ENCODE data around the gene TTC7B. TPM values are rescaled to one million over a fixed set of nuclear protein-coding genes. Genes with fewer than 3 reads are reported as not detected.

Gene TTC7B
- total and polyA plus RNA-seq, 10 of the 15 experiments (the other 5 are each of a cell fraction or from before 2014, with no cell fraction given), result under 0.01 to 1.1 (median 0.26) TPM; not detected in 2

DNA sequence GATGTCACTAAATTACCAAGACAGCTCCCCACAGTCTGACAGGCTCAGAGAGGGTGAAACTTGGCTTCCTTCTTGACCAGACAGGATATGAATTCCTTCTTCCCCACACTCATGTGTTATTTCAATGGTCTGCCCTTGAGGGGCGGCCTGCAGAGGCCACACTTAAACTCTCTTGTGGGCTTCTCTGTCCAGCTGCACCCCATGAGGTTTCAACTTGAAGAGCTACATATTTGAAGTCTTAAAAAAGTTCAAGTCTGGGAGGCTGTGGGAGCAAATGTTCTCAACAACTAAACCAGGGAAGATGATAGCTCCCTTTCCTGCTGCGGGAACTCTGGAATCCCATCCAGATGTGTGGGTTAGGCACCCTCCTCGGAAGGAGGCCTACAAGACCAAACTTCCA lies 98.3 kb downstream of the TTC7B start:
- ATAC-seq, result no peak
- TF ChIP-seq, protein P1, sequence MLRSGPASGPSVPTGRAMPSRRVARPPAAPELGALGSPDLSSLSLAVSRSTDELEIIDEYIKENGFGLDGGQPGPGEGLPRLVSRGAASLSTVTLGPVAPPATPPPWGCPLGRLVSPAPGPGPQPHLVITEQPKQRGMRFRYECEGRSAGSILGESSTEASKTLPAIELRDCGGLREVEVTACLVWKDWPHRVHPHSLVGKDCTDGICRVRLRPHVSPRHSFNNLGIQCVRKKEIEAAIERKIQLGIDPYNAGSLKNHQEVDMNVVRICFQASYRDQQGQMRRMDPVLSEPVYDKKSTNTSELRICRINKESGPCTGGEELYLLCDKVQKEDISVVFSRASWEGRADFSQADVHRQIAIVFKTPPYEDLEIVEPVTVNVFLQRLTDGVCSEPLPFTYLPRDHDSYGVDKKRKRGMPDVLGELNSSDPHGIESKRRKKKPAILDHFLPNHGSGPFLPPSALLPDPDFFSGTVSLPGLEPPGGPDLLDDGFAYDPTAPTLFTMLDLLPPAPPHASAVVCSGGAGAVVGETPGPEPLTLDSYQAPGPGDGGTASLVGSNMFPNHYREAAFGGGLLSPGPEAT (IDR thresholded peaks at IDR 0.05; ENCODE audit: low read depth), result no peak
- Histone ChIP-seq H3K27ac (ENCODE audit: control insufficient read depth, insufficient read depth) (no peak overlapping the region), H3K79me2 (ENCODE audit: control insufficient read depth, insufficient read depth, low read length) (no peaks in the 10 kb centered on the region), H3K9ac (ENCODE audit: control insufficient read depth, insufficient read depth, low read length) (no peak overlapping the region), H2AFZ (ENCODE audit: control insufficient read depth, low read depth, low read length) (no peak overlapping the region), H4K20me1 (ENCODE audit: control insufficient read depth, insufficient read depth) (no peaks in the 10 kb centered on the region), H3K27me3 (replicated peaks in 1 of 2; ENCODE audit: control insufficient read depth in 2 of 2, insufficient read depth in 2 of 2, low read length in 1 of 2) (no peaks in the 10 kb centered on the region), H3K4me1 (ENCODE audit: control insufficient read depth, insufficient read depth, low read length) (no peaks in the 10 kb centered on the region), H3K36me3 (ENCODE audit: control insufficient read depth in 2 of 2, insufficient read depth in 2 of 2, low read length in 1 of 2) (no peaks in the 10 kb centered on the region), H3K9me3 (replicated peaks; ENCODE audit: control insufficient read depth, insufficient read depth, low read length) (no peaks in the 10 kb centered on the region), H3K4me3 (no peak overlapping the region), H3K4me2 (ENCODE audit: control insufficient read depth, insufficient read depth) (no peak overlapping the region)
- RAD21 ChIA-PET (ENCODE audit: unreplicated experiment), result no interaction called here
- POLR2A ChIA-PET, result no interaction called here
- SMC1A ChIA-PET (ENCODE audit: uncharacterized antibody, unreplicated experiment), result no interaction called here
- BruUV-seq (replicated peaks), result no TSS peak
- intact Hi-C loops (cut with micrococcal nuclease; ENCODE audit: unreplicated experiment) (no loop called here), in situ Hi-C loops (cut with MboI) (no loop called here)
- CTCF ChIA-PET, result interaction anchor here (0.8 kb wide), 1 partner anchor 246 kb away, joined by 4 read pairs; no protein-coding TSS in a partner anchor
- DNase-seq (ENCODE audit: low read depth, low spot score), result no peak
- 17% methylated on average over 3 of the region's 3 CpGs for WGBS (ENCODE audit: insufficient coverage, insufficient replicate concordance, low lambda C conversion rate, missing lambda C conversion rate)
- FAIRE-seq, result no peak

DNA sequence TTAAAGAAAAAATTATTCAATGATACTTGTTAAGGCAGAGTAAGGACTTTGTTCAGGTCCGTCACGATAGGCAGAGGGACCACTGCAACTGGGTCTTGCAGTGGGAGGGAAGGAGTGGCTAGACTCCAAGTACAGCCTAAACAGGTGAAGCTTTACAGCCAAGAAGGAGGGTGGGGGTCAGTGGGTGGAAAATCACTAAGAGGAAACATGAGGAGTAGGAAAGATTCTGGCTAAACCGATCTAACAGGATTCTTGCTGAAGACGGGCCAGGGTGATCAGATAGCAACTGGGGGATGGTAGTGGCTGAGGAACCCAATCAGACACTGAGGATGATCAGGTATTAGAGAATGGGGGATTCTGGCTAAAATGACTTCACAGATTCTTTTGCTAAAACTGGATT lies 100.2 kb downstream of the TTC7B start:
- ChIA-PET POLR2A (no interaction called here), SMC1A (ENCODE audit: uncharacterized antibody, unreplicated experiment) (no interaction called here), CTCF (interaction anchor here (1.5 kb wide), 1 partner anchor 19 kb away, joined by 3 read pairs; no protein-coding TSS in a partner anchor), RAD21 (ENCODE audit: unreplicated experiment) (no interaction called here)
- H2AFZ ChIP-seq (ENCODE audit: control insufficient read depth, low read depth, low read length), result no peak overlapping the region
- intact Hi-C loops (cut with micrococcal nuclease; ENCODE audit: unreplicated experiment), result no loop called here
- H3K9me3 ChIP-seq (replicated peaks; ENCODE audit: control insufficient read depth, insufficient read depth, low read length), result no peaks in the 10 kb centered on the region
- ATAC-seq (no peak), FAIRE-seq (no peak), DNase-seq (ENCODE audit: low read depth, low spot score) (no peak)
- no peaks in the 10 kb centered on the region for H3K27me3 ChIP-seq (replicated peaks in 1 of 2; ENCODE audit: control insufficient read depth in 2 of 2, insufficient read depth in 2 of 2, low read length in 1 of 2)
- no peak overlapping the region for H3K4me3 ChIP-seq
- no peaks in the 10 kb centered on the region for H4K20me1 ChIP-seq (ENCODE audit: control insufficient read depth, insufficient read depth)
- H3K36me3 ChIP-seq (ENCODE audit: control insufficient read depth in 2 of 2, insufficient read depth in 2 of 2, low read length in 1 of 2), result no peaks in the 10 kb centered on the region
- H3K27ac ChIP-seq (ENCODE audit: control insufficient read depth, insufficient read depth), result no peak overlapping the region
- no peak overlapping the region for H3K4me2 ChIP-seq (ENCODE audit: control insufficient read depth, insufficient read depth)
- no TSS peak for BruUV-seq (replicated peaks)
- 73% methylated on average over 4 of the region's 4 CpGs for WGBS (ENCODE audit: insufficient coverage, insufficient replicate concordance, low lambda C conversion rate, missing lambda C conversion rate)
- H3K4me1 ChIP-seq (ENCODE audit: control insufficient read depth, insufficient read depth, low read length), result no peaks in the 10 kb centered on the region
- H3K79me2 ChIP-seq (ENCODE audit: control insufficient read depth, insufficient read depth, low read length), result no peaks in the 10 kb centered on the region
- H3K9ac ChIP-seq (ENCODE audit: control insufficient read depth, insufficient read depth, low read length), result no peak overlapping the region
- in situ Hi-C loops (cut with MboI), result no loop called here
- TF ChIP-seq ZNF24 (IDR thresholded peaks at IDR 0.05), result no peak
- TF ChIP-seq TCF3 (IDR thresholded peaks at IDR 0.05; ENCODE audit: borderline replicate concordance, insufficient read depth, low read depth, low read length), result no peak
- TF ChIP-seq, protein P1 (IDR thresholded peaks at IDR 0.05; ENCODE audit: low read depth), result no peak
- no peak for TF ChIP-seq SMAD5 (IDR thresholded peaks at IDR 0.05; ENCODE audit: low read depth)
- TF ChIP-seq, protein P2, sequence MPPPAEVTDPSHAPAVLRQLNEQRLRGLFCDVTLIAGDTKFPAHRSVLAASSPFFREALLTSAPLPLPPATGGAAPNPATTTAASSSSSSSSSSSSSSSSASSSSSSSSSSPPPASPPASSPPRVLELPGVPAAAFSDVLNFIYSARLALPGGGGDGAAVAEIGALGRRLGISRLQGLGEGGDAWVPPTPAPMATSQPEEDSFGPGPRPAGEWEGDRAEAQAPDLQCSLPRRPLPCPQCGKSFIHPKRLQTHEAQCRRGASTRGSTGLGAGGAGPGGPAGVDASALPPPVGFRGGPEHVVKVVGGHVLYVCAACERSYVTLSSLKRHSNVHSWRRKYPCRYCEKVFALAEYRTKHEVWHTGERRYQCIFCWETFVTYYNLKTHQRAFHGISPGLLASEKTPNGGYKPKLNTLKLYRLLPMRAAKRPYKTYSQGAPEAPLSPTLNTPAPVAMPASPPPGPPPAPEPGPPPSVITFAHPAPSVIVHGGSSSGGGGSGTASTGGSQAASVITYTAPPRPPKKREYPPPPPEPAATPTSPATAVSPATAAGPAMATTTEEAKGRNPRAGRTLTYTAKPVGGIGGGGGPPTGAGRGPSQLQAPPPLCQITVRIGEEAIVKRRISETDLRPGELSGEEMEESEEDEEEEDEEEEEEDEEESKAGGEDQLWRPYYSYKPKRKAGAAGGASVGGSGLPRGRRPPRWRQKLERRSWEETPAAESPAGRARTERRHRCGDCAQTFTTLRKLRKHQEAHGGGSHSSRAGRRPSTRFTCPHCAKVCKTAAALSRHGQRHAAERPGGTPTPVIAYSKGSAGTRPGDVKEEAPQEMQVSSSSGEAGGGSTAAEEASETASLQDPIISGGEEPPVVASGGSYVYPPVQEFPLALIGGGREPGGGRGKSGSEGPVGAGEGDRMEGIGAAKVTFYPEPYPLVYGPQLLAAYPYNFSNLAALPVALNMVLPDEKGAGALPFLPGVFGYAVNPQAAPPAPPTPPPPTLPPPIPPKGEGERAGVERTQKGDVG (CRISPR knock-in tag; IDR thresholded peaks at IDR 0.05), result no peak
- no peak for TF ChIP-seq EGR1 (IDR thresholded peaks at IDR 0.05; ENCODE audit: borderline replicate concordance in 1 of 2, low read depth in 2 of 2, low read length in 2 of 2)
- TF ChIP-seq MYB (IDR thresholded peaks at IDR 0.05; ENCODE audit: borderline replicate concordance, low read depth, low read length), result no peak
- no peak for TF ChIP-seq KLF5 (IDR thresholded peaks at IDR 0.05; ENCODE audit: partially characterized antibody)
- TF ChIP-seq EZH2 (IDR thresholded peaks at IDR 0.05; ENCODE audit: borderline replicate concordance, control insufficient read depth, low read depth, low read length), result no peak
- TF ChIP-seq STAT3 (IDR thresholded peaks at IDR 0.05; ENCODE audit: low read depth, low read length), result no peak
